Keratinocyte (primary cell): ENCODE measurements around the gene LSM3. TPM values are rescaled to one million over a fixed set of nuclear protein-coding genes. Genes with fewer than 3 reads are reported as not detected.
A peak's percentile ranks its signal among the peaks of the same experiment; 100 is the strongest.

Experiments
- DNase-seq: peaks from one replicate; pipeline ENCODE4 v3.0.0-alpha.2; 2011; ENCODE audit warnings: low read depth, missing footprints, low spot score
- FAIRE-seq: peaks from 2 replicates; lab custom pipeline; 2011; peaks lifted over from hg19 to GRCh38; lab: Jason Lieb, UNC
- H2AFZ ChIP-seq: 2 replicates; pipeline ENCODE4 v1.6.0; 2012; ENCODE audit warnings: low read length, control low read depth, inconsistent platforms; ENCODE audit not compliant: control insufficient read depth
- H3K27ac ChIP-seq: 2 replicates; pipeline ENCODE4 v1.5.1; 2011; ENCODE audit warnings: low read length; ENCODE audit not compliant: control insufficient read depth, insufficient read depth
- H3K27me3 ChIP-seq: 3 replicates; pipeline ENCODE4 v1.6.0; 2011; ENCODE audit warnings: low read length; ENCODE audit not compliant: control insufficient read depth, insufficient read depth; ENCODE audit errors: extremely low read depth
- H3K36me3 ChIP-seq, 2 experiments: 2 replicates in 1 of 2; 3 replicates in 1 of 2; pipeline ENCODE4 v1.5.1; 2011; ENCODE audit warnings: low read length in 2 of 2, mild to moderate bottlenecking in 1 of 2; ENCODE audit not compliant: control insufficient read depth in 2 of 2, insufficient read depth in 2 of 2; ENCODE audit errors: extremely low read depth in 1 of 2
- H3K4me1 ChIP-seq: 3 replicates; pipeline ENCODE4 v1.5.1; 2011; ENCODE audit warnings: low read length; ENCODE audit not compliant: control insufficient read depth, insufficient read depth; ENCODE audit errors: extremely low read depth
- H3K4me2 ChIP-seq: 3 replicates; pipeline ENCODE4 v1.6.0; 2011; ENCODE audit warnings: low read depth, low read length; ENCODE audit not compliant: control insufficient read depth, insufficient read depth; ENCODE audit errors: extremely low read depth
- H3K4me3 ChIP-seq, 3 experiments: fragments of 200-600 bp in 1 of 3; sonication (generic) in 1 of 3; 2 replicates in 2 of 3; 3 replicates in 1 of 3; pipeline ENCODE4 v1.5.1; 2011 to 2016; ENCODE audit warnings: low read length in 3 of 3, mild to moderate bottlenecking in 3 of 3, control low read depth in 2 of 3, inconsistent platforms in 1 of 3, low read depth in 1 of 3, mixed read lengths in 1 of 3, mixed run types in 1 of 3, moderate library complexity in 1 of 3; ENCODE audit not compliant: control insufficient read depth in 2 of 3, insufficient read depth in 2 of 3; ENCODE audit errors: extremely low read depth in 1 of 3
- H3K79me2 ChIP-seq: 2 replicates; pipeline ENCODE4 v1.6.0; 2012; ENCODE audit warnings: low read length; ENCODE audit not compliant: control insufficient read depth, insufficient read depth
- H3K9ac ChIP-seq: 3 replicates; pipeline ENCODE4 v1.6.0; 2011; ENCODE audit warnings: low read length; ENCODE audit not compliant: control insufficient read depth, insufficient read depth; ENCODE audit errors: extremely low read depth
- H3K9me1 ChIP-seq: 3 replicates; pipeline ENCODE4 v1.6.0; 2011; ENCODE audit warnings: low read length; ENCODE audit not compliant: control insufficient read depth, insufficient read depth; ENCODE audit errors: extremely low read depth
- H3K9me3 ChIP-seq: 2 replicates; pipeline ENCODE4 v1.5.1; 2012; ENCODE audit warnings: low read depth, low read length; ENCODE audit not compliant: control insufficient read depth
- H4K20me1 ChIP-seq: 3 replicates; pipeline ENCODE4 v1.6.0; 2011; ENCODE audit warnings: low read length; ENCODE audit not compliant: control insufficient read depth, insufficient read depth; ENCODE audit errors: extremely low read depth
- CTCF ChIP-seq, 3 experiments: IDR thresholded peaks in 1 of 3; conservative IDR thresholded peaks in 1 of 3; optimal IDR thresholded peaks in 1 of 3; 2 replicates in 2 of 3; 3 replicates in 1 of 3; pipeline versions ENCODE3 to v1.5.1; 2011; ENCODE audit warnings: low read length in 3 of 3, mild to moderate bottlenecking in 3 of 3, moderate library complexity in 2 of 3, control low read depth in 1 of 3, inconsistent platforms in 1 of 3; ENCODE audit not compliant: insufficient read depth in 2 of 3; ENCODE audit errors: extremely low read depth in 1 of 3
- EZH2 ChIP-seq: IDR thresholded peaks from one replicate; pipeline ENCODE4 v1.6.1; 2012; ENCODE audit warnings: inconsistent platforms, mild to moderate bottlenecking, low read length, moderate library complexity
- dilution Hi-C: fragments of 300-500 bp; cut with MboI; formaldehyde crosslinking; loops from one replicate; pipeline ENCODE4 v1.7.0; 2020; ENCODE audit warnings: low sequenced_read_pairs; ENCODE audit not compliant: extremely low pct_ligation_motif_present
- polyA plus RNA-seq, 5 experiments: library from polyadenylated mRNA; depleted of rRNA in 3 of 5; stranded (reverse) in 3 of 5; stranded (forward) in 1 of 5; unstranded in 1 of 5; fragments of >200 nt; gene quantifications; 1 replicate in 1 of 5; 2 replicates in 3 of 5; 3 replicates in 1 of 5; pipeline versions ENCODE4 v1.2.1 to v1.2.3, GENCODE V29; 2011 to 2012; ENCODE audit warnings: missing spikeins in 2 of 5, low read depth in 1 of 5, low replicate concordance in 1 of 5

The LSM3 gene
- polyA plus RNA-seq, 1 donor (not counting 4 experiments of a cell fraction or from before 2014, with no cell fraction given) = 26.1 TPM

GRCh38 chr3:14162178-14162577 lies 16.4 kb upstream of the LSM3 start:
- no peaks in the 10 kb centered on the region for H3K27me3 ChIP-seq
- no peak overlapping the region for H3K4me2 ChIP-seq
- no peaks in the 10 kb centered on the region for H4K20me1 ChIP-seq
- peaks cover 32 to 85% of the 10 kb centered on the region in 2 experiments for H3K36me3 ChIP-seq
- H2AFZ ChIP-seq = no peak overlapping the region
- peaks cover 21% of the 10 kb centered on the region for H3K4me1 ChIP-seq
- dilution Hi-C loops = no loop called here
- DNase-seq (no peak), FAIRE-seq (no peak)
- H3K79me2 ChIP-seq = peaks cover 14% of the 10 kb centered on the region
- H3K4me3 ChIP-seq = no peak overlapping the region
- H3K9me1 ChIP-seq = no peaks in the 10 kb centered on the region
- H3K9me3 ChIP-seq = peaks cover 5% of the 10 kb centered on the region
- TF ChIP-seq EZH2 = no peak
- TF ChIP-seq CTCF (optimal IDR thresholded peaks at IDR 0.05 in 1 of 3, IDR thresholded peaks at IDR 0.05 in 1 of 3, conservative IDR thresholded peaks at IDR 0.05 in 1 of 3; ENCODE audit: extremely low read depth in 1 of 3, insufficient read depth in 2 of 3, low read length in 3 of 3) = no peak
- no peak overlapping the region for H3K9ac ChIP-seq
- peak overlapping the region; percentile 32 for H3K27ac ChIP-seq

GRCh38 chr3:14166877-14167603 lies 11.6 kb upstream of the LSM3 start:
- Histone ChIP-seq H3K9ac (peak overlapping the region; percentile 29), H2AFZ (no peak overlapping the region), H3K9me3 (peaks cover 1% of the 10 kb centered on the region), H4K20me1 (no peaks in the 10 kb centered on the region), H3K79me2 (peaks cover 16% of the 10 kb centered on the region), H3K36me3 (peaks cover 22 to 75% of the 10 kb centered on the region in 2 experiments), H3K27me3 (no peaks in the 10 kb centered on the region), H3K4me1 (peaks cover 58% of the 10 kb centered on the region), H3K27ac (peak overlapping the region; percentile 69), H3K4me3 (no peak overlapping the region), H3K4me2 (peak overlapping the region; percentile 39), H3K9me1 (no peaks in the 10 kb centered on the region)
- DNase-seq (peak; percentile 58), FAIRE-seq (peak; percentile 95)
- dilution Hi-C loops = no loop called here
- TF ChIP-seq EZH2 = no peak
- no peak for TF ChIP-seq CTCF (optimal IDR thresholded peaks at IDR 0.05 in 1 of 3, IDR thresholded peaks at IDR 0.05 in 1 of 3, conservative IDR thresholded peaks at IDR 0.05 in 1 of 3; ENCODE audit: extremely low read depth in 1 of 3, insufficient read depth in 2 of 3, low read length in 3 of 3)
